WI38 (cell line): ENCODE results near the gene CEP112.

ENCODE experiments used
- H3K4me3 ChIP-seq: 2 replicates; pipeline ENCODE4 v1.5.1; 2011; ENCODE audit warnings: low read depth, mild to moderate bottlenecking, control low read depth, low read length
- TF ChIP-seq, protein P1 (sequence below): IDR thresholded peaks from 2 replicates; pipeline ENCODE4 v1.5.1; 2012; ENCODE audit warnings: low read depth, mild to moderate bottlenecking, control low read depth, low read length

Gene CEP112

DNA sequence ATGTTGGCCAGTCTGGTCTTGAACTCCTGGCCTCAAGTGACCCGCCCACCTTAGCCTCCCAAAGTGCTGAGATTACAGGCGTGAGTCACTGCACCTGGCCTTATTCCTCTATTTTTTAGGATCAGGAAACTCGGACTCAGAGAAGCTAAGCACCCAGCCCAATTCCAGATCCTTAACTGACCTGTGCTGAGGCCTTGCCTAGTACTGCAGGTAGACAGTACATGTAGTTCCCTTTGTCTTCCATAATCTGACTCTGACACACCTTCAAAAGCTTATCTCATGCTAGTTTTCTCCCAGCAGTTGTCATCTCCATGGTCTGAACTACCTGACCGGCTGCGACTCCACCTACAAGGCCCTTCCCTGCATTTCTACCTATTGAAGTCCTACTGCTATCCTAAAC is 564.8 kb downstream of the CEP112 start:
- TF ChIP-seq, protein P1, sequence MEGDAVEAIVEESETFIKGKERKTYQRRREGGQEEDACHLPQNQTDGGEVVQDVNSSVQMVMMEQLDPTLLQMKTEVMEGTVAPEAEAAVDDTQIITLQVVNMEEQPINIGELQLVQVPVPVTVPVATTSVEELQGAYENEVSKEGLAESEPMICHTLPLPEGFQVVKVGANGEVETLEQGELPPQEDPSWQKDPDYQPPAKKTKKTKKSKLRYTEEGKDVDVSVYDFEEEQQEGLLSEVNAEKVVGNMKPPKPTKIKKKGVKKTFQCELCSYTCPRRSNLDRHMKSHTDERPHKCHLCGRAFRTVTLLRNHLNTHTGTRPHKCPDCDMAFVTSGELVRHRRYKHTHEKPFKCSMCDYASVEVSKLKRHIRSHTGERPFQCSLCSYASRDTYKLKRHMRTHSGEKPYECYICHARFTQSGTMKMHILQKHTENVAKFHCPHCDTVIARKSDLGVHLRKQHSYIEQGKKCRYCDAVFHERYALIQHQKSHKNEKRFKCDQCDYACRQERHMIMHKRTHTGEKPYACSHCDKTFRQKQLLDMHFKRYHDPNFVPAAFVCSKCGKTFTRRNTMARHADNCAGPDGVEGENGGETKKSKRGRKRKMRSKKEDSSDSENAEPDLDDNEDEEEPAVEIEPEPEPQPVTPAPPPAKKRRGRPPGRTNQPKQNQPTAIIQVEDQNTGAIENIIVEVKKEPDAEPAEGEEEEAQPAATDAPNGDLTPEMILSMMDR, result no peak
- no peak overlapping the region for H3K4me3 ChIP-seq

DNA sequence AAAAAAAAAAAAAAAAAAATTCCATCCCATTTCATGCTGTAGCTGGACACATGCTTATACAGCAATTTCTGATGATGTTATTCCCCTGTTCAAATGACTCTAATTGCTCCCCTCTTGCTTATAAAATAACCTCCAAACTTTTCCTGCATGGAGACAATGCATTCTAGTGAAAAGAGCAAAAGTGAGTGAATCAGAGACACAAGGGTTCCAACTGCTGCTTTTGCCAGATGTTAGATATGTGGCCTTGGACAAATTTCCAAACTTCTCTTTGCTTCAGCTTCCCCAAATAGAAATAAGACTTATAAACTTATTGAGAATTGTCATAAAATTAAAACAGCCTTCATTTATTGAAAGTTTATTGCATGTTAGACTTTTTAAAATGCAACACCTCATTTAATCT is 565.5 kb downstream of the CEP112 start:
- H3K4me3 ChIP-seq, result no peak overlapping the region
- TF ChIP-seq, protein P1, result no peak

DNA sequence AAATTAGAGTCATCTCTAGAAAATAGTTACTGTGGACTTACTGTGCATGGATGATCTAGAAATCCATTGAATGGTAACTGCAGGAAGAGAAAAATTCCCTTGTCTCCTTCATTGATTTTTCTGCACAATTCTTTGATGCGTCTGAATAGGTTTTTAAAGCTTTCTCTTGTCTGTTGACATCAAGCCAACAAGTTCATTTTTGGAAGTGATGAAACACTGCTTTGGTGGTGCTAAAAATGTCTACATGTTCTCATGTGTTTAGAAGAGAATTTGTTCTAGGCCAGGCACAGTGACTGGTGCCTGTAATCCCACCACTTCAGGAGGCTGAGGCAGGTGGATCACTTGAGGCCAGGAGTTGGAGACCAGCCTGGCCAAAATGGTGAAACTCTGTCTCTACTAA is 573.4 kb downstream of the CEP112 start:
- TF ChIP-seq, protein P1, result no peak

DNA sequence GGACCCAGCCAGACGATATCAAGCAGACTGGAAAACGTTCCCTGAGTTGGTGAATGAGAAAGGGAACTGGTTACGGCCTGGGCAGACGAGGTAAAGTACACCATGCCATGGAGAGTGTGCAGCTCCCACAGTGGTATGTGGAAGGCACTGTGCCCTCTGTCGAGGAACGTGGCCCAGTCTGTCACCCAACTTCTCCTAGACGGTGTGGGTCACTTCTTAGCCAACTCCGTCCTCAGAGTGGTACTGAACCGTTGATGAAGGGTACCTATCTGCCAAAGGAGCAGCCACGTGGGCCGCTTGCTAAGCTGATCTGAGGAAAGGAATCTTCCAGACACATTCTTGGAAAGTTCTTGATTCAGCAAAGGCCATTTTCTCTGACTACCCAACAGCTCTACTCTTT is 574.4 kb downstream of the CEP112 start:
- no peak overlapping the region for H3K4me3 ChIP-seq
- TF ChIP-seq, protein P1, result no peak

More for the DNA sequence above, 573.4 kb downstream of the CEP112 start:
- no peak overlapping the region for H3K4me3 ChIP-seq

DNA sequence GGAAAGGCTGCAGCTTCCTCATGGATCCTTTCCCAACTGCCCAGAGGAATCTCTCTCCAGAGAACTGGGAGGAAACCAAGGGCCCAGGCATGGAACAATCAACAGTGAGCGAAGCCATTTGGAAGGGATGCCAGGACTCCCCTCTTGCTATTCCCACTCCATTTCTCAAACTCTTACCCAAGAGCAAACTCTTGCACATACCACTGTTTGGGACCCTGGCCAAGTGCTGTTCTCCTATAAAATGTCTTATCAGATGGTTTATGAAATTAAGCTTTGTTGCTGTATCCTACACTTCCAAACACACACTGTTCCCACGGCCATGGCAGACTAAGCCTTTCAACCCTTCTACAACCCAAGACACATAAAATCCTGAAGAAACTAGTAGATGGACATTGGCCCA is 582.2 kb downstream of the CEP112 start:
- no peak overlapping the region for H3K4me3 ChIP-seq
- TF ChIP-seq, protein P1, result no peak

DNA sequence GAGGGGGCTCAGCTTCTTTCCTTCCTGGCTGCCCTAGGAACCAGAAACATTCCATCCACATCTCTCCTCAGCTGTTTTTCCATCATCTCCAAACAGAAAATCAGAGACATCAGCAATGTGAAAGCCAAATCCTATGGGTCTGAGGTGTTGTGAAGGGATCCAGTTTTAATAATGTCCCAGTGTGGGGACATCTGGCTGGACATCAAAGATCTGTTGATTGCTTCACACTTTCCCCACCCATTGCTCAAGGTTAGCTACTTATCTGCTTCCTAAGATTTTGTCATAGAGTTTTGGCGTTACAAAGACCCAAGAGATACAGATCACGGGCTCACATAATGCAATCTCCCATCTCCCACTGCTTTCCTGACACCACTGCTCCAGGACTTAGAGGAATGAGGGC is 582.6 kb downstream of the CEP112 start:
- TF ChIP-seq, protein P1, result no peak
- H3K4me3 ChIP-seq, result no peak overlapping the region

DNA sequence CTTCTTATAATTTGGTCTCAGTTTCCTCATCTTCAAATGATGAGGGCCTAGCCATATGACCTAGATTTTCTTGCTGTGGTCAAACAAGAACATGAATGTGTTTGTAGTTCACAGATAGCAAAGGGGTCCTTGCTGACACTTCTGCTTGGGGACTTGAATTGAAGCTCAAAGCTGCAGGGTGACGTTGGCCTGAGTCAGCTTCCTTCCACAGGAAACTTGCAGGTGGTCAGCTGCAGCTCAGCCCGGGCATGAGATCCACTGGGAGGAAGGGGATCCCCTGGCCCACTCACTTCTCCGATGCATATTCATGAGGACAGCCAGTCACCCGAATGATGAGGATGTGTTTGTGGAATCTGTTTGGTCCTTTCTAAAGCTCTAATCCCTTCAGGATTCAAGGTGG is 587.9 kb downstream of the CEP112 start:
- TF ChIP-seq, protein P1, result no peak
- no peak overlapping the region for H3K4me3 ChIP-seq
